NOMO-1 treated with dmso at 0.1 percent for 144 hours (cell line): ENCODE measurements around the gene SYT6.
"Not testable (repeated sequence)": the region's sequence is repeated elsewhere in the genome, so short reads cannot be mapped to it uniquely, and the experiment has no call there.

Experiments used
- DNase-seq: peaks from one replicate; lab custom pipeline; 2025; ENCODE audit not compliant: unreplicated experiment; lab: John Stamatoyannopoulos, UW

Gene SYT6

GRCh38 chr1:114076308-114076707 lies 77.4 kb downstream of the SYT6 start:
- DNase-seq, result no peak

GRCh38 chr1:114075546-114076242 lies 78.0 kb downstream of the SYT6 start:
- no peak for DNase-seq

GRCh38 chr1:114075105-114075504 lies 78.6 kb downstream of the SYT6 start:
- DNase-seq, result no peak

- DNase-seq, result no peak
Measured at GRCh38 chr1:114072246-114072645, 81.4 kb downstream of the SYT6 start.

- not testable (repeated sequence) for DNase-seq
Measured at GRCh38 chr1:114069762-114070161, 83.9 kb downstream of the SYT6 start.

GRCh38 chr1:114068684-114069083 lies 85.0 kb downstream of the SYT6 start:
- DNase-seq, result not testable (repeated sequence)

GRCh38 chr1:114065671-114066070 lies 88.0 kb downstream of the SYT6 start:
- DNase-seq, result not testable (repeated sequence)

GRCh38 chr1:114063544-114063943 lies 90.1 kb downstream of the SYT6 start:
- DNase-seq, result no peak

- no peak for DNase-seq
Measured at GRCh38 chr1:114062477-114063099, 91.1 kb downstream of the SYT6 start.

GRCh38 chr1:114061121-114061830 lies 92.4 kb downstream of the SYT6 start:
- DNase-seq, result no peak

- not testable (repeated sequence) for DNase-seq
Measured at GRCh38 chr1:114058236-114058635, 95.4 kb downstream of the SYT6 start.

GRCh38 chr1:114054148-114054547 lies 99.5 kb downstream of the SYT6 start:
- no peak for DNase-seq

- no peak for DNase-seq
Measured at GRCh38 chr1:114048232-114048631, 105.4 kb downstream of the SYT6 start.

GRCh38 chr1:114043548-114043947 lies 110.1 kb downstream of the SYT6 start:
- DNase-seq, result no peak

GRCh38 chr1:114043054-114043453 lies 110.6 kb downstream of the SYT6 start:
- no peak for DNase-seq

- peak; percentile 84 for DNase-seq
Measured at GRCh38 chr1:114040273-114041015, 113.2 kb downstream of the SYT6 start.
